22Rv1 (cell line): ENCODE data around the gene ADAM12.

ENCODE experiments used
- H3K27ac ChIP-seq: fragments of 450-650 bp; 2 replicates; pipeline ENCODE4 v1.5.1; 2017
- CTCF ChIP-seq: fragments of 450-650 bp; IDR thresholded peaks from 2 replicates; pipeline ENCODE4 v1.5.1; 2017; ENCODE audit warnings: mild to moderate bottlenecking
- ZFX ChIP-seq: fragments of 450-650 bp; IDR thresholded peaks from 2 replicates; pipeline ENCODE4 v1.6.1; 2017; ENCODE audit warnings: antibody characterized with exemption, borderline replicate concordance

Gene ADAM12

GRCh38 chr10:126127481-126128029, 260.7 kb downstream of the ADAM12 start:
- TF ChIP-seq CTCF (no peak), ZFX (no peak)
- no peak overlapping the region for H3K27ac ChIP-seq

DNA sequence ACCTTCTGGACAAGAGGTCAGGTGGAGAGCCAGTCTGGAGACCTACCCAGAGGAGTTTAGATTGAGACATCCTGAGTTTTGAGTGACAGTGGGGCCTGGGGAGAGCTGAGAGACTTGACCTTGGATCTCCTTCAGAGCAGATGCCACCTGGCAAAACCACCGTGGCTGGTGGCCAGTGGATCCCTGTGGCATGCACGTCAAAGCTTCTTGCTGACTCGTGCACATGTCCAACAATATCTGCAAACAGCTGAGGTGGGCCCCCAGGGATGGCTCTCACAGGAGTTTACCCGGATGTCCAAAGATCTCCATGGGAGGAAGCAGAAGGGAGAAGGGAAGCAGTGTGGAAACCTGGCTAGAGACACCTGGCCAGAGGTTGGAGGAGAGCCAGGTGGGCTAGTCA, 261.4 kb downstream of the ADAM12 start:
- TF ChIP-seq CTCF (no peak), ZFX (no peak)
- no peak overlapping the region for H3K27ac ChIP-seq

DNA sequence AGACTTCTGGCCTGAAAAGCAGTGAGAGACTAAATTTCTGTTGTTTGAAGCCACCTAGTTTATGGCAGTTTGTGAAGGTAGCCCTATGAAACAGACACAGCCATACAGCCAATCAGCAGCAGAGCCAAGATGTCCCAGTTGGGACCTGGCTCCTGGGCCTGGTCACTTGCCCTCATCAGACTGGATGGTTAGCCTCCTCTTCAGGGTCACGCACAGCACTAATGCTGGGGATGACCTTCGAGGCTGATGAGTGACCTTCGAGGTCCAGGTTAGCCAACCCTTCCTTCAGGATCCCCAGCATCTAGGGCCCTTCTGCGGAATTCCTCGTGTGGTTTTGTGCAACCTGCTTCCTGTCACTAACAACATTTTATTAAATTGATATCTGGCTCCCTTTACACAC, 262.3 kb downstream of the ADAM12 start:
- TF ChIP-seq CTCF (no peak), ZFX (no peak)
- H3K27ac ChIP-seq = no peak overlapping the region

- no peak for TF ChIP-seq ZFX
- TF ChIP-seq CTCF = no peak
- H3K27ac ChIP-seq = no peak overlapping the region
These were observed 263.5 kb downstream of the ADAM12 start for GRCh38 chr10:126124668-126125349.

- no peak for TF ChIP-seq ZFX
- TF ChIP-seq CTCF = no peak
- no peak overlapping the region for H3K27ac ChIP-seq
These were observed 264.2 kb downstream of the ADAM12 start for GRCh38 chr10:126124046-126124445.

DNA sequence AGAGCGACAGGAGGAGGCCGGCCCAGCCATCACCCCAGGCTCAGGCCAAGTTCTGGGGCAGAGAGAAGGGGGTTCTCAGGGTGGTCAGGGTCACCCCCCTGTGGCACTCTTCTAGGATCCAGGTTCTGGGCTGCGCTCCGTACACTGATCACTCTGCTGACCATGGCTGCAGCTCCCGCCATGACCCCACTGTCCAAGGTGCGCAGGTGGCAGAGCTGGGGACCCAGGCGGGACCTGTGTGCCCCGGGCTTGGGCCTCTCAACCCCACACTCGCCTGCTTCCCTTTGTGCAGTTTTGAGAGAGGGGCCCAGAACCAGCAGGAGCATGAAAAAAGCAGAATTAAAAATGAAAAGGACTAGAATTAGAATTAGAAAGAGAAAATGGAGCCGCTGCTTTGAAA, 264.8 kb downstream of the ADAM12 start:
- no peak for TF ChIP-seq CTCF
- TF ChIP-seq ZFX = no peak
- no peak overlapping the region for H3K27ac ChIP-seq

DNA sequence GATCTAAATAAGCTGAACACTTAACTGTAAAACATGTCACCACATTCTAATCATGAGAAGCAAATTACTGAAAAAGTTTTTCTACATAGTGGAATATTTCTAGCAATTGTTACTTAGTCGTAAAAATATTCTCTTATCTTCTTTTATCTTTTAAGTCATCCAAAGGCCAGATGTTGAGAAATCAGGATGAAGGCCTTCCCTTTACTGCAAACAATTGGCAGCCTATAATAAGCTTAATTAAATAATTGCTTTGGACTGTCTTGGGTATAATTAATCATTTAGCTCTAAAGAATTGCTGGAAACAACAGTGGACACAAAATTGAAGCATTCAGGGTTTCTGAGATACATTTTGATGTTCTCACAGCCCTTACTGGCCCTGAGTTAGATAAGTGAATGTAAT, 265.4 kb downstream of the ADAM12 start:
- H3K27ac ChIP-seq = no peak overlapping the region
- TF ChIP-seq ZFX (no peak), CTCF (no peak)
